HG02571 (cell line): ENCODE measurements around the gene SLC22A1.

Source experiments
- ATAC-seq: cut with Tn5 transposase; IDR thresholded peaks from one replicate; pipeline ENCODE4 v1.9.1; 2021; ENCODE audit warnings: mild to moderate bottlenecking, moderate library complexity; ENCODE audit not compliant: unreplicated experiment

SLC22A1 gene

DNA sequence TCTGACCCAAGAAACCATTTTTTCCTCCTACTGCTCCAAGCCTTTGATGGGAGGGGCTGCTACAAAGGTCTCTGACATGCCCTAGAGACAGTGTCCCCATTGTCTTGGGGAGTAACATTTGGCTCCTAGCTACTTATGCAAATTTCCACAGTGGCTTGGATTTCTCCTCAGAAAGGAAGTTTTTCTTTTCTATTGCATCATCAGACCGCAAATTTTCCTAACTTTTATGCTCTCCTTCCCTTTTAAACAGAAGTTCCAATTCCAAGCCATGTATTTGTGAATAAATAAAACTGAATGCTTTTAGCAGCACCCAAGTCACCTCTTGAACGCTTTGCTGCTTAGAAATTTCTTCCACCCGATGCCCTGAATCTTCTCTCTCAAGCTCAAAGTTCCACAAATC is 86.0 kb downstream of the SLC22A1 start:
- no peak for ATAC-seq
